ENCODE results near the gene USP48. TPM values are rescaled to one million over a fixed set of nuclear protein-coding genes. Genes with fewer than 3 reads are reported as not detected.
"Not testable (repeated sequence)": the region's sequence is repeated elsewhere in the genome, so short reads cannot be mapped to it uniquely, and the experiment has no call there.

USP48 gene
- total RNA-seq, 1 experiment from 2014 or later = 34.3 TPM

DNA sequence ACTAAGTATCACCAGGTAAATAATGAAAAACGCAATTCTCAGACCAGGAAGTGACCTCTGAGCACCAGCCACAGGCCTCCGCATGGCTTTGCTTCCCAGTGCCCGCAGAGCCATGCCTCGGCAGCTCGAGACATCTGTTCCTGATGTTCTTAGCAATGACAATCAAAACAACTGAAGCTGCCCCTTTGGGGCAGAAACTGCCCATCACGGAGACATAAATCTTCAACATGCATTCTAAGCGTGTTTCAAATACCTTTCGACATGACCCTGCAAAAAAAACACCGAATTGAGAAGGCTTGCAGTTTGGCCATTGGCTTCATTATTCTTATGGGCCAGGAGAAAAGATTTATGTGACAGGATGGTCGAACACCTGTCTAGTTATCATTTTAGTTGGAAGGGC is 108.0 kb downstream of the USP48 start:
- Histone ChIP-seq H3K27ac (no peak overlapping the region), H3K36me3 (peaks cover 10% of the 10 kb centered on the region; the same call in 1 of the 2 replicates), H3K27me3 (replicated peaks) (peaks cover 22% of the 10 kb centered on the region), H3K4me3 (no peak overlapping the region), H3K4me1 (replicated peaks) (no peaks in the 10 kb centered on the region; the same call in 1 of the 2 replicates), H3K9me3 (replicated peaks) (no peaks in the 10 kb centered on the region)
- no peak for DNase-seq (ENCODE audit: low read depth in 1 of 2, low spot score in 2 of 2)

DNA sequence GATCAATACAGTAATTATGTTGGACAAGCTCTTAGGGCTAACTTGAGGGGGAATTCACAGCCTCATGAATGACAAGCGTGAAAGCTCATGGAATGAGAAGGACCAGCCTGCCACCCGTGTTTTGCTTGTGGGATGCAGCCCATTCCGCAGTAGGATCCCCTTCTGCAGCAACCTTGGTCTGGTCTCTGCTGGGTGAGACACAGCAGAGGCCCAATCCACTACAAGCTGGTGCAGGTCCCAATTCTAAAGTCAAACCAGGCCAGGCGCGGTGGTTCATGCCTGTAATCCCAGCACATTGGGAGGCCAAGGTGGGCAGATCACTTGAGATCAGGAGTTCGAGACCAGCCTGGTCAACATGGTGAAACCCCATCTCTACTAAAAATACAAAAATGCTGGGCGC is 109.1 kb downstream of the USP48 start:
- H3K27me3 ChIP-seq (replicated peaks) = peaks cover 33% of the 10 kb centered on the region
- not testable (repeated sequence) for H3K9me3 ChIP-seq (replicated peaks); H3K36me3 ChIP-seq; DNase-seq (ENCODE audit: low read depth in 1 of 2, low spot score in 2 of 2); H3K27ac ChIP-seq; H3K4me3 ChIP-seq; H3K4me1 ChIP-seq (replicated peaks)

DNA sequence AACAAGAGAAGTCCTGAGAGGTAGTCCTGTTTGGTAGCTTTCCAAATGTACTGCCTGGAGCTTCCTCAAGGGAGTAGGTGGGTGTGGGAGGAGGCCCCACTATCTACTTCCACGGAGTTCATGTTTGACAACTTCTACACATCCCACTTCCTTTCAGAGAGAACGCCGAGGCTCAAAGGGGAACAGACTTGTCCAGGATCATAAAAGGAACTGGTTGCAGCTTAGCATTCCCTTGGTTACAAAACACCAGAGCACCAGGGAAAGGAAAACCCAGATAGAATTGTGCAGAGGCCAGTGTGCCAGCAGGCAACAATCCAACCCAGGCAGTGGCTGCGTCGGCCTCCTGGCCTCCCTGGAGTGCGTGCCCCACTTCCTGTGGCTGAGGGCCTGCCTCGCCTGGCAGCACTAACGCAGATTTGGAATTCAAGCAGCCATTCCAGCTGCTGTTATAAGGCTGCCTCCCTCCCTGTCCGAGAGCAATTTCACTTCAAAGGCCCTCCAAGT is 109.6 kb downstream of the USP48 start:
- DNase-seq (ENCODE audit: low read depth in 1 of 2, low spot score in 2 of 2) = no peak
- Histone ChIP-seq H3K27ac (no peak overlapping the region), H3K27me3 (replicated peaks) (peaks cover 39% of the 10 kb centered on the region), H3K9me3 (replicated peaks) (no peaks in the 10 kb centered on the region), H3K36me3 (0 out of 2 replicates have a peak, but pooled peaks cover under 1% of the 10 kb centered on the region), H3K4me1 (replicated peaks) (peaks cover 11% of the 10 kb centered on the region), H3K4me3 (no peak overlapping the region)

DNA sequence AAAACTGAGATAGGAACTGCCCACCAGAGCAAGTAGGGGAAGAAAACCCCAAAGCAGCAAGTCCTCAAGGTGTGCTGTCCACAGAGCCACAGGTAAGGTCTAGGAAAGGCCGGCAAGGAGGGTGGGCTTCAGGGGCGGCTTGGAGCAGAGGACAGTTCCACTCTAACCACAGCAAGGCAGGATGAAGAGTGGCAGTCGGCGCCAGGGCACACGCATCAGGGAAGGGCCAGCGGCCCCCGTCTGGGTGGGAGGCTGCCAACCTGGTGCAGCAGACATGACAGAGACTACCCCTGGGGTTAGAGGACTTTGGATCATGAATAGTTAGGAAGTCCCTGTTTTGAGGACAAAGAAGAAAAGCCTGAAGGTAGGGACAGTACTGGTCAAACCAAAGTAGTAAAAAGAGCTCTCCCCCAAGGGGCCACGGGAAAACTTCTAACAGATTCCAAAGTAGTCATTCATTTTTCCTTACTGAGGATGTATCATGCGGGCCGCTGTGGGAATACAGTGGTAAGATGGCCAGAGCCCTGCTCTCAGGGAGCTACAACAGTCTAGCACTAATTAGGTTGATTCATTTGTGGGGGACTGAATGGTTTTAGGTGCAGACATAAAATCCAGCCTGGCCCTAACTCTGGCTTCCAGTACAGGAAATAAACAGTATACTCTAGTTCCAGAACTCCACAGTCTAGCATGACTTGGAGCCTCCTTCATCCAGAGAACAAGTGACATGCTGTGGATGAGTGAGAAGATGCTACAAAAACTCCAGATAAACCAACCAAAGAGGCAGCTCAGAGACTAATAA is 110.3 kb downstream of the USP48 start:
- peaks cover 11% of the 10 kb centered on the region for H3K4me1 ChIP-seq (replicated peaks)
- no peak overlapping the region for H3K4me3 ChIP-seq
- H3K36me3 ChIP-seq = no peaks in the 10 kb centered on the region
- H3K9me3 ChIP-seq (replicated peaks) = no peaks in the 10 kb centered on the region
- DNase-seq (ENCODE audit: low read depth in 1 of 2, low spot score in 2 of 2) = no peak
- peaks cover 45% of the 10 kb centered on the region for H3K27me3 ChIP-seq (replicated peaks)
- H3K27ac ChIP-seq = no peak overlapping the region

DNA sequence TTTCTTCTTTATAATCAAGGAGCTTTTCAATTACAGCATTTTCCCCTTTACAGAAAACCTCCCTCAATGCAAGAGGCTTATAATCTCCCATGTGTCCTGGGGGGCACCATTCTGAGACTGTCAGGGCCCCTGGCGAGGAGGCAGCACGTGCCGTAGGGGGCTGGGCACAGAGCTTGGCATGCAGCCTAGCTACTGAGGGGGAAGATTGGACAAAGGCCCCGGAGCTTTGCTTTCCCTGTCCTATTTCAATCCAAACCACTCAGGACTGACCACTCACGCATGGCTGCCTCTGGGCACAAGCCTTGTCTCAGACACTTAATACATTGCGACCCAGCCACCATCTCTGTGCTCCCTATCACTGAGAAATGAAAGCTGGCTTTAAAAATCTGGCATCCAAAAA is 111.0 kb downstream of the USP48 start:
- H3K4me1 ChIP-seq (replicated peaks) = peaks cover 11% of the 10 kb centered on the region
- DNase-seq (ENCODE audit: low read depth in 1 of 2, low spot score in 2 of 2) = no peak
- no peak overlapping the region for H3K27ac ChIP-seq

DNA sequence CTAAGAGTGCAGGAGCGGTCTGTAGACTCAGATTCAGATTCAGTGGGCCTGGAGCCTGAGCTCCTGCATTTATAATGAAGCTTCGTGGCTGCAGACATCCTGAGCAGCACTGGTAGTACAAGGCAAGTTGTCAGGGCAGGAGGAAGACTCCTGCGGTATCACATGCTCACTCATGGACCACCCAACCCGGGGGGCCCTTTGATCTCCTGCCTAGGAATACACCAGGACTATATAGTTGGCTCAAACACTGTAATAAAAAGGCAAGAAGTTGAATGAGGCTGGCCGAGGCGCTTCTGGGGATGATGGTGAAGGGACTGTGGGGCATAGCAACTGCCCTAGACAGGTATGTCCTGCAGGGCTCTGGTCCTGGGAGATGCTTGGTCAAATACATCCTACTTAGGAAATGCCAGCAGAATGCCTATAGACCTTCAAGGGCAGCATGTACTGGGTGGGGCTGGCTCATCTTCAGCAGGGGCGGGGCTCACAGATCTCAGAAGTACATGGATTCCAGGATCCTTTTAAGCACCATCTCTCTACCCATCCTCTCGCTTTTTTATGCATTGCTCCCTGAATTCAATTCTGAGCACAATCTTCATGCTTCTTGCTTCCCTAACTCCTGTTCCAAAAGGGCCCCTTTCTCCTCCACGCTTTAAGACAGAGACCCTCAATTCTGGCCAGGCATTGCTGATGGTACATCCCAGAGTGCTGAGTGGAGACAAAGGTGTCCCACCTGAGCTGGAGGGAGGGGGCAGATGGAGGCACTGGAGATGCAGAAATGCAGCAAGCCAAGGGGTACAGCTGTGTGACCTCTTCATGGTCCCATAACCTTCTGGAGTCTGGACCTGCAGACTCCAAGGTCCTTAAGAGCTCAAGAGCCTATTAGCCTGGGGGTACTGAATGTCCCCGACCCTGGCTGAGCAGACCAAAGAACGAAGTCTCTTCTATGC is 111.7 kb downstream of the USP48 start:
- H3K27ac ChIP-seq = no peak overlapping the region
- DNase-seq (ENCODE audit: low read depth in 1 of 2, low spot score in 2 of 2) = no peak
- H3K9me3 ChIP-seq (replicated peaks) = no peaks in the 10 kb centered on the region
- H3K27me3 ChIP-seq (replicated peaks) = peaks cover 51% of the 10 kb centered on the region
- no peaks in the 10 kb centered on the region for H3K36me3 ChIP-seq
- H3K4me3 ChIP-seq = no peak overlapping the region
- H3K4me1 ChIP-seq (replicated peaks) = peaks cover 11% of the 10 kb centered on the region

More for the DNA sequence above, 111.0 kb downstream of the USP48 start:
- H3K9me3 ChIP-seq (replicated peaks) = no peaks in the 10 kb centered on the region
- no peaks in the 10 kb centered on the region for H3K36me3 ChIP-seq
- peaks cover 50% of the 10 kb centered on the region for H3K27me3 ChIP-seq (replicated peaks)
- no peak overlapping the region for H3K4me3 ChIP-seq

DNA sequence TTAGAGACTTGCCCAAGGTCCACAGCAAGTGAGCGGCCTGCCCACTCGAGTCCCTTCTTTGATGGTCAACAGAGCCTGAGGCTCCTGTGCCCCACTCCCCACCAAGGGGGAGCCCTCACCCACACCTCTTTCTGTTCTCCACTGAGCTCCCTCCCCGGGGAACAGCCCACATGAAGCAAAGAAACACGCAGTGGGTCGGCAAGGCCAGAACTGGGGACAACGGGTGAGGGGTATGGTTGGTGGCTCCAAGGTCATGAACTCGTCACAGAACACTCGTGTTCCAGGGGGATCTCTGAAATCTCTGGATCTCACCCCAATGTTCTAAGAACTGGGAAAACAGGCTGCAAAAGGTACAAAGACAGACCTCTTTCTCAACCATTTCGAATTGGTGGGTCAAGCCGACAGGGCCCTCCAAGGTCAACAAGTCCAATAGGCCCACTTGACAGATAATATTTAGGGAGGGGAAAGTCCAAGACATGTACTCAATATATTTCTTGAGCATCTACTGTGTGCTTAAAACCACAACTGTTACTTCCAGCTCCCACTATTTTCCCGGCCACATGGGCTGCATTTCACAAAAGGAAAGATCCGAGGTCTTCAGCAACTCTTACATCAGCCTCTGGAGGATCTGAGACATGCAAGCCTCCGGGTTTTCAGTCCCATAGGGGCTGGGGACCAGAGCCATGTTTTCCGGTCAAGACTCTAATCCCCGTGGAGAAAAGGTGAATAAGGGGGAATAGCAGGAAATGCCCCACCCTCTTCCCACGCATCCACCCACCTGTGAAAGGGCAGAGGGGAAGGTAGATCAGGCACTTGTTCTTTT is 112.7 kb downstream of the USP48 start:
- Histone ChIP-seq H3K9me3 (replicated peaks) (no peaks in the 10 kb centered on the region), H3K4me1 (replicated peaks) (peaks cover 11% of the 10 kb centered on the region), H3K36me3 (no peaks in the 10 kb centered on the region), H3K4me3 (no peak overlapping the region), H3K27me3 (replicated peaks) (peaks cover 55% of the 10 kb centered on the region), H3K27ac (no peak overlapping the region)
- no peak for DNase-seq (ENCODE audit: low read depth in 1 of 2, low spot score in 2 of 2)

DNA sequence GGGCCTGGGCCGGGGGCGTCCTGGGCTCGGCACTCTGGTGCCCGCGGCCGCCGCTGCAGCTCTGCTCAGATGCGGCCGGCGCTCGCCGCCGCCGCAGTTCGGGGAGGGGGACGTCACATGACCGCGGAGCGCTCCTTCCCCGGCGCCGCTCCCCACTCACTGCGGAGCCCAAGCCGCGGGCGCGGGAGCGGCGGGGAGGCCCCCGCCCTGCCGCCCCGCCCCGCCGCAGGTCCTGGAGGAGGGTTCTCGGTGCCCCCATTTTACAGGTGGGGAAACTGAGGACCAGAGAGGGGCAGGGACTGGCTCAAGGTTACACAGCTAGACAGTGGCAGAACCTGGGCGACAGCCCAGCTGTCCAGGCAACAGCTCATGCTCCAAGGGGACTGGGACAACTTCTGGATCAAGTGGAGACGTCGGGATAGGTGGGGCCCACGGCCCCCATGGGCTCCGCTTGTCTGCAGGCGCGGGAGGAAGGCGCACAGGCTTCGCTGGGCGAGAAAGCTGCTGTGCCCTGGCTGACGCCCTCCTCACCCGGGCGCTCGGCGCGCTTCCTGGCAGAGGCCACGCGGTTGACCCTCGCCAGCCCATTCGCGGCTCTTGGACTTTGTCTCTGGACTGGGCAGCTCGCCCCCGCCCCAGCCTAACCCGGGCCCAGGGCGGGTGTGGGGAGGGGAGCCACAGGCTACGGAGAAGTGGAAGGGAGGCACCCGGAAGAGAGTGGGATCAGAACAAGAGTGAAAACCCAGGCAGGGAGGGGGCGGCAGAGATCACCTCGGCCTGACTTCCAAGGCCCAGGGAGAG is 113.5 kb downstream of the USP48 start, which contains the start of gene RAP1GAP:
Gene RAP1GAP (minus strand): TSS at position 100 of the 801 bp plus-strand sequence. CDS start 49,325 bp downstream, outside the sequence.
- Histone ChIP-seq H3K27me3 (replicated peaks) (peaks cover 55% of the 10 kb centered on the region), H3K9me3 (replicated peaks) (no peaks in the 10 kb centered on the region), H3K27ac (no peak within 1 kb of the TSS), H3K4me3 (no peak within 1 kb of the TSS), H3K36me3 (no peaks in the 10 kb centered on the region), H3K4me1 (replicated peaks) (peaks cover 11% of the 10 kb centered on the region)
- no peak for DNase-seq (ENCODE audit: low read depth in 1 of 2, low spot score in 2 of 2)

DNA sequence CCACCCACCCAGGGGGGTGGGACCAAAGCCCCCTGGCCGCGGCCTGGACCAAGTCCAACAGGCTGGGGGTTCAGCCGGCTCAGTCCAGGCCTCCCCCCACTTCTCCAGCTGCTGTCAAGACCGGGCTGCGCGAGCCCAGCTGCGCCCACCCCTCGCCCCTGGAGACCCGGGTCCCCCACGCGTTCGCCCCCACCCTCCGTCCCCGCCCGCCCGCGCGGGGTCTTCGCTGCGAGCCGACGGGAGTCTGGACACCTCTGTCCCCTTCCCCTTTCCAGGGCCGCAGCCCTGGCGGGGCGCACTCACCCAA is 114.0 kb downstream of the USP48 start:
- Histone ChIP-seq H3K36me3 (no peaks in the 10 kb centered on the region), H3K9me3 (replicated peaks) (no peaks in the 10 kb centered on the region), H3K27ac (no peak overlapping the region), H3K4me3 (no peak overlapping the region), H3K4me1 (replicated peaks) (peaks cover 11% of the 10 kb centered on the region), H3K27me3 (replicated peaks) (peaks cover 59% of the 10 kb centered on the region)
- DNase-seq (ENCODE audit: low read depth in 1 of 2, low spot score in 2 of 2) = no peak

DNA sequence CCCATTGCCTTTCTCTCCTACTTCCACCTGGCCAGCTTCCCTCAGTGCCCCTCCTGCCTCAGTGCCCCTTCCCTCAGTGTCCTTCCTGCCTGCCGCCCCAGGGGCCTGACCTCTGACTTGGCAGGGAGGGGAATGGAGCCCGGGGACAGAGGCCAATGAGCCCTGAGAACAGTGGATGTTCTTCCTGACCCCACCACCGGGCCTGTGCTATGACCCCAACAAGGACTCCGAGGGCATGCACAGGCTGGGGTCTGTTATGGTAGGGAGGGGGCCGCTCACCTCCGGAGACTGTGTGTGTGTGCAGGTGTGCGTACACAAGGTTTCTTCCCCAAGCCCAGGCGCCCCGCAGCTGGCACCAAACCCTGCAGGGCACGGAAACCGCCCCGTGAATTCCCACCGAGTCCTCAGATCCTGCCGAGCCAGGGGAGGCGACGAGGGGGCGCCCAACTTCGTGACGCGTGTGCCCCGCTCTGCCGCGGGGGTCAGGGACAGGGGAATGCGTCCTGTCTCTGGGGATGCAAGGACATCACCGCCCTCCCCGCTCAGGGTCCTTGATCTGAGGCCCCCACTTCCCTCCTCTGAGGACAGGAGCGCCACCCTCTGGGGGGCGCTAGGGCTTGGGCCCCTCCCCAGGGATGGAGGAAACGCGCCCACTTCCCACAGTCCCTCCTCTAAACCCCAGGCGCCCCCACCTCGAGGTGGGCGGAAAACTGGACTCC is 114.6 kb downstream of the USP48 start:
- DNase-seq (ENCODE audit: low read depth in 1 of 2, low spot score in 2 of 2) = no peak
- peaks cover 11% of the 10 kb centered on the region for H3K4me1 ChIP-seq (replicated peaks)
- H3K4me3 ChIP-seq = no peak overlapping the region
- no peak overlapping the region for H3K27ac ChIP-seq
- H3K27me3 ChIP-seq (replicated peaks) = peaks cover 59% of the 10 kb centered on the region
- H3K9me3 ChIP-seq (replicated peaks) = no peaks in the 10 kb centered on the region
- H3K36me3 ChIP-seq = no peaks in the 10 kb centered on the region

DNA sequence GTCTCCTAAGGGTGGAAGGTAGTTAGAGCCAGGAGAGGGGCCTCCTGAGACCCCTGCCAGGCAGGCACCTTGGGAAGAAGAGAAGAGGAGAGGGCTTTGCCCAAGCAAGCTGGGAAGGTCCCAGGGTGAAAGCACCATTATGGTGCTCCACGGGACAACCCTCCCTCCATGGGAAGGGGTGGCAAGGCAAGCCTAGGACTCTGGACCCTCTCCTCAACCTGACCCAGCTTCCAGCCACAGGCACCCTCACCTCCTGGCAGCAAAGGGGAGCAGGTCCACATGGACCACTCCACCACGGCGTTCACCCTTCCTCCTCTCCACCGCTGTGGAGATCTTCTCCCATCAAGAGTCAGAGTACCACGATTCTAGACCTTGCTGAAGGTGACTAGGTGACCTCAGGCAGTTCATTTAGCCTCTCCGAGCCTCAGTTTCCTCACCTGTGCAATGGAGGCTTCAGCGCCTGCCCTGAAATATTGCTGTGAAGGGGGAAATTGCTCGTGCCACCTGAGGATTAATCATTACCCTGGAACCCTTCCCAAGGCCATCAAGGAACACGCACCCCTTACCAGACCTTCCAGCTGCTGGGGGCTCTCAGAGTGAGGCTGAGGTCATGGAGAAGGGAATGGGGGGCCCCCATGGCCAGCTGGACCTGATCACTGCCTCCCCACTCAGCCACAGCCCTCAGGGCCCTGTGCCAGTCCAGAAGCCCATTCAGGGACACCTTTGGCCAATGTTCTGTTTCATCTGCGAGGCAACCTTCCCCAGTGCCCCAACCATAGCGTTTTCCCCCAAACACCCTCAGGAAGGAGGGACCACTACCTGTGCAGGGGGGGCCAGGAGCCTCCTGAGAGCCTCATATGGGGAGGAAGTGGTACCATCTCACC is 115.4 kb downstream of the USP48 start:
- Histone ChIP-seq H3K9me3 (replicated peaks) (no peaks in the 10 kb centered on the region), H3K4me3 (no peak overlapping the region), H3K27me3 (replicated peaks) (peaks cover 58% of the 10 kb centered on the region), H3K36me3 (no peaks in the 10 kb centered on the region), H3K27ac (no peak overlapping the region), H3K4me1 (replicated peaks) (peaks cover 11% of the 10 kb centered on the region)
- no peak for DNase-seq (ENCODE audit: low read depth in 1 of 2, low spot score in 2 of 2)

Measured in SJSA1 (cell line).